Measurements from ENCODE around the gene NIT1.

NIT1 gene

GRCh38 chr1:161158316-161159010 lies 40.6 kb downstream of the NIT1 start:
- DNase-seq: no peak

- peak; percentile 90 for DNase-seq
These were observed 41.4 kb downstream of the NIT1 start, which contains the start of gene USP21 for GRCh38 chr1:161159087-161159912. TSS of gene USP21 (plus strand) at chr1:161159500. CDS start at chr1:161160641, 1,141 bp downstream.

- DNase-seq: no peak
These were observed 42.0 kb downstream of the NIT1 start for GRCh38 chr1:161159913-161160243.

- no peak for DNase-seq
These were observed 42.8 kb downstream of the NIT1 start for GRCh38 chr1:161160671-161161145.

- no peak for DNase-seq
These were observed 43.7 kb downstream of the NIT1 start for GRCh38 chr1:161161652-161162051.

GRCh38 chr1:161162052-161162451 lies 44.1 kb downstream of the NIT1 start:
- no peak for DNase-seq

- DNase-seq: no peak
These were observed 44.9 kb downstream of the NIT1 start for GRCh38 chr1:161162806-161163205.

GRCh38 chr1:161163793-161164192 lies 45.9 kb downstream of the NIT1 start:
- no peak for DNase-seq

GRCh38 chr1:161164901-161165610 lies 47.2 kb downstream of the NIT1 start:
- DNase-seq: no peak

- peak; percentile 97 for DNase-seq
These were observed 48.1 kb downstream of the NIT1 start, which contains the start of gene PPOX for GRCh38 chr1:161165742-161166668. TSS of gene PPOX (plus strand) at chr1:161166426. CDS start at chr1:161166848, 422 bp downstream.

GRCh38 chr1:161166669-161167548 lies 49.0 kb downstream of the NIT1 start:
- DNase-seq: no peak

GRCh38 chr1:161168906-161169305 lies 51.0 kb downstream of the NIT1 start:
- DNase-seq: no peak

Data from fibroblast of skin of right biceps (primary cell).